ENCODE data around the gene NLK. TPM values are rescaled to one million over a fixed set of nuclear protein-coding genes. Genes with fewer than 3 reads are reported as not detected.

NLK gene
- polyA plus RNA-seq, 1 donor from 2014 or later = 81.7 TPM

GRCh38 chr17:28078341-28079229, 36.1 kb downstream of the NLK start:
- Histone ChIP-seq H3K27me3 (ENCODE audit: insufficient read depth, low read depth, low read length) (no peaks in the 10 kb centered on the region), H2AFZ (ENCODE audit: low read depth, low read length) (no peak overlapping the region), H3F3A (ENCODE audit: insufficient read depth, low read length, poor library complexity, severe bottlenecking) (no peaks in the 10 kb centered on the region), H3K27ac (ENCODE audit: low read length) (no peak overlapping the region), H3K9ac (ENCODE audit: low read length) (no peak overlapping the region), H4K20me1 (ENCODE audit: insufficient read depth) (no peaks in the 10 kb centered on the region), H3K79me2 (replicated peaks; ENCODE audit: insufficient read depth, low read length) (peaks cover 19% of the 10 kb centered on the region), H3K4me2 (ENCODE audit: low read length) (no peak overlapping the region), H3K4me3 (ENCODE audit: low read length) (no peak overlapping the region), H3K9me3 (ENCODE audit: low read length) (no peaks in the 10 kb centered on the region), H3K36me3 (ENCODE audit: insufficient read depth, low read length) (no peaks in the 10 kb centered on the region), H3K9me2 (ENCODE audit: insufficient read depth, low read length) (no peaks in the 10 kb centered on the region)
- TF ChIP-seq, protein P1, sequence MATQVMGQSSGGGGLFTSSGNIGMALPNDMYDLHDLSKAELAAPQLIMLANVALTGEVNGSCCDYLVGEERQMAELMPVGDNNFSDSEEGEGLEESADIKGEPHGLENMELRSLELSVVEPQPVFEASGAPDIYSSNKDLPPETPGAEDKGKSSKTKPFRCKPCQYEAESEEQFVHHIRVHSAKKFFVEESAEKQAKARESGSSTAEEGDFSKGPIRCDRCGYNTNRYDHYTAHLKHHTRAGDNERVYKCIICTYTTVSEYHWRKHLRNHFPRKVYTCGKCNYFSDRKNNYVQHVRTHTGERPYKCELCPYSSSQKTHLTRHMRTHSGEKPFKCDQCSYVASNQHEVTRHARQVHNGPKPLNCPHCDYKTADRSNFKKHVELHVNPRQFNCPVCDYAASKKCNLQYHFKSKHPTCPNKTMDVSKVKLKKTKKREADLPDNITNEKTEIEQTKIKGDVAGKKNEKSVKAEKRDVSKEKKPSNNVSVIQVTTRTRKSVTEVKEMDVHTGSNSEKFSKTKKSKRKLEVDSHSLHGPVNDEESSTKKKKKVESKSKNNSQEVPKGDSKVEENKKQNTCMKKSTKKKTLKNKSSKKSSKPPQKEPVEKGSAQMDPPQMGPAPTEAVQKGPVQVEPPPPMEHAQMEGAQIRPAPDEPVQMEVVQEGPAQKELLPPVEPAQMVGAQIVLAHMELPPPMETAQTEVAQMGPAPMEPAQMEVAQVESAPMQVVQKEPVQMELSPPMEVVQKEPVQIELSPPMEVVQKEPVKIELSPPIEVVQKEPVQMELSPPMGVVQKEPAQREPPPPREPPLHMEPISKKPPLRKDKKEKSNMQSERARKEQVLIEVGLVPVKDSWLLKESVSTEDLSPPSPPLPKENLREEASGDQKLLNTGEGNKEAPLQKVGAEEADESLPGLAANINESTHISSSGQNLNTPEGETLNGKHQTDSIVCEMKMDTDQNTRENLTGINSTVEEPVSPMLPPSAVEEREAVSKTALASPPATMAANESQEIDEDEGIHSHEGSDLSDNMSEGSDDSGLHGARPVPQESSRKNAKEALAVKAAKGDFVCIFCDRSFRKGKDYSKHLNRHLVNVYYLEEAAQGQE (IDR thresholded peaks at IDR 0.05; ENCODE audit: borderline replicate concordance) = no peak
- TF ChIP-seq SMC3 (conservative IDR thresholded peaks at IDR 0.05; ENCODE audit: poor library complexity) (no peak), MXI1 (conservative IDR thresholded peaks at IDR 0.05; ENCODE audit: poor library complexity, severe bottlenecking) (no peak), TAF1 (IDR thresholded peaks at IDR 0.05; ENCODE audit: low read depth) (no peak), POLR2AphosphoS5 (IDR thresholded peaks at IDR 0.05) (no peak), RAD21 (conservative IDR thresholded peaks at IDR 0.05) (no peak), EP300 (conservative IDR thresholded peaks at IDR 0.05; ENCODE audit: poor library complexity, severe bottlenecking) (no peak), EZH2 (IDR thresholded peaks at IDR 0.05; ENCODE audit: borderline replicate concordance, insufficient read depth, low read length, poor library complexity, severe bottlenecking) (no peak)
- TF ChIP-seq, protein P2, sequence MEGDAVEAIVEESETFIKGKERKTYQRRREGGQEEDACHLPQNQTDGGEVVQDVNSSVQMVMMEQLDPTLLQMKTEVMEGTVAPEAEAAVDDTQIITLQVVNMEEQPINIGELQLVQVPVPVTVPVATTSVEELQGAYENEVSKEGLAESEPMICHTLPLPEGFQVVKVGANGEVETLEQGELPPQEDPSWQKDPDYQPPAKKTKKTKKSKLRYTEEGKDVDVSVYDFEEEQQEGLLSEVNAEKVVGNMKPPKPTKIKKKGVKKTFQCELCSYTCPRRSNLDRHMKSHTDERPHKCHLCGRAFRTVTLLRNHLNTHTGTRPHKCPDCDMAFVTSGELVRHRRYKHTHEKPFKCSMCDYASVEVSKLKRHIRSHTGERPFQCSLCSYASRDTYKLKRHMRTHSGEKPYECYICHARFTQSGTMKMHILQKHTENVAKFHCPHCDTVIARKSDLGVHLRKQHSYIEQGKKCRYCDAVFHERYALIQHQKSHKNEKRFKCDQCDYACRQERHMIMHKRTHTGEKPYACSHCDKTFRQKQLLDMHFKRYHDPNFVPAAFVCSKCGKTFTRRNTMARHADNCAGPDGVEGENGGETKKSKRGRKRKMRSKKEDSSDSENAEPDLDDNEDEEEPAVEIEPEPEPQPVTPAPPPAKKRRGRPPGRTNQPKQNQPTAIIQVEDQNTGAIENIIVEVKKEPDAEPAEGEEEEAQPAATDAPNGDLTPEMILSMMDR (IDR thresholded peaks at IDR 0.05; ENCODE audit: poor library complexity, severe bottlenecking) = no peak

- Histone ChIP-seq H3F3A (ENCODE audit: insufficient read depth, low read length, poor library complexity, severe bottlenecking) (no peaks in the 10 kb centered on the region), H2AFZ (ENCODE audit: low read depth, low read length) (no peak overlapping the region), H3K27me3 (ENCODE audit: insufficient read depth, low read depth, low read length) (no peaks in the 10 kb centered on the region), H3K79me2 (replicated peaks; ENCODE audit: insufficient read depth, low read length) (peaks cover 15% of the 10 kb centered on the region), H3K9me3 (ENCODE audit: low read length) (no peaks in the 10 kb centered on the region), H3K4me2 (ENCODE audit: low read length) (no peak overlapping the region), H3K36me3 (ENCODE audit: insufficient read depth, low read length) (no peaks in the 10 kb centered on the region), H4K20me1 (ENCODE audit: insufficient read depth) (no peaks in the 10 kb centered on the region), H3K4me3 (ENCODE audit: low read length) (no peak overlapping the region), H3K9ac (ENCODE audit: low read length) (no peak overlapping the region), H3K27ac (ENCODE audit: low read length) (no peak overlapping the region), H3K9me2 (ENCODE audit: insufficient read depth, low read length) (no peaks in the 10 kb centered on the region)
- no peak for TF ChIP-seq SMC3 (conservative IDR thresholded peaks at IDR 0.05; ENCODE audit: poor library complexity)
- TF ChIP-seq, protein P1 (IDR thresholded peaks at IDR 0.05; ENCODE audit: borderline replicate concordance) = no peak
Measured at GRCh38 chr17:28081467-28081866, 39.0 kb downstream of the NLK start.

Measured in neural cell (in vitro differentiated cells).